Activated T-cell treated with anti-CD3 and anti-CD28 coated beads for 24 hours (primary cell): ENCODE data around the gene FCN1.

Experiments
- DNase-seq: peaks from one replicate; pipeline ENCODE4 v3.0.0-alpha.2; 2020; ENCODE audit warnings: low read depth

FCN1 gene

DNA sequence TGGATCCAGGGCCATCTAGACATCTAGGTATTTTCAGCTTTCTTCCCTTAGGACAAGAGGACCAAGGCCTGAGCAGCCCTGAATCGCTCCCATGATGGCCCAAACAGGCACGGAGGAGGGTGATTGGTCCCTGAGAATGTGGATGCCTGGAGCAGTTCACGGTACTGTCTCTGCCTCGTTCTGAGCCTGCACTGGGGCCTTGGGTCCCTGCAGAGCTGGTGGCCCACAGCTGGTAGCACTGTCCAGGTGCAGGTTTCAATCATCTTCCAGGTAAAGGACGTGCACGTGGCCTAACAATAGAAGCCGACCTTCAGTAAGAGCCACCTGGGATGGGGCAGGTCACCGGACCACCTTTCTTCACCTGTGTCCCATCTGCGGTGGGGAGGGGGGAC is 19.4 kb upstream of the FCN1 start:
- DNase-seq, result no peak

DNA sequence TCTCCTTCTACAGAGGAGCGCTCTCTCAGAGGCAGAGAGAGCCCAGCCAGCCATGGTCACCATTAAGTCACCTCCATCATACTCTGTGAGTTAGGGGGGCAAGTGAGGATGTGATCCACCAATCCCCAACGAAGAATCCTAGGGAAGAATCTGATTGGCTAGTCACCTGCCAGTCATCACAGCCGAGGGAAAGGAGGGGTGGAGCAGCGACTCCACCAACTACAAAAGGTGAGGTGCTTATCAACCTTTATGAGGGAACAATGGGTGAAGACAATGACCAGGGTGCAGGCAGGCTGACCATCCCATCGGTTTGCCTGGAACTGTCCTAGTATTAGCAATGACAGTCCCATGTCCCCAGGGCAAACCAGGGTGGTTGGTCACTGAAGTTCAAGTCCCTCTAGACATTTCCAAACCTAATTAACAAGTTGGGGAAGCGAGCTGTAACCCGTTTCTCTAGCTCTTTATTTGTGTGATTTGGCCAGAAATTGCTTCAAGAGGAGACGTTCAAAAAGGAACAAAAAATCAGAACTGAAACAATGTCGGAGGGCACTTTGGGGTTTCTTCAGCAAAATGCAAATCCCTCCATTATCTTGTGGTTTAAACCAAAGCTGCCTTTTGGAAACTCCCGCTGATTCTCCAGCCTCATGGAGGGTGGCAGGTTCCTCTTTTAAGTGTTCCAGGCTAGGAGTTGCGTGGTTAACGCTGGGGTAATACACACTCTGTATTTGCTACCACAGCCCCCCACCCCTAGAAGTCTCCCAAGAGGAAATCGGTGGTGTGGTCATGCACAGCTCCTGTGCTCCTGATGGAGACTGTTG is 18.8 kb upstream of the FCN1 start:
- DNase-seq, result no peak

DNA sequence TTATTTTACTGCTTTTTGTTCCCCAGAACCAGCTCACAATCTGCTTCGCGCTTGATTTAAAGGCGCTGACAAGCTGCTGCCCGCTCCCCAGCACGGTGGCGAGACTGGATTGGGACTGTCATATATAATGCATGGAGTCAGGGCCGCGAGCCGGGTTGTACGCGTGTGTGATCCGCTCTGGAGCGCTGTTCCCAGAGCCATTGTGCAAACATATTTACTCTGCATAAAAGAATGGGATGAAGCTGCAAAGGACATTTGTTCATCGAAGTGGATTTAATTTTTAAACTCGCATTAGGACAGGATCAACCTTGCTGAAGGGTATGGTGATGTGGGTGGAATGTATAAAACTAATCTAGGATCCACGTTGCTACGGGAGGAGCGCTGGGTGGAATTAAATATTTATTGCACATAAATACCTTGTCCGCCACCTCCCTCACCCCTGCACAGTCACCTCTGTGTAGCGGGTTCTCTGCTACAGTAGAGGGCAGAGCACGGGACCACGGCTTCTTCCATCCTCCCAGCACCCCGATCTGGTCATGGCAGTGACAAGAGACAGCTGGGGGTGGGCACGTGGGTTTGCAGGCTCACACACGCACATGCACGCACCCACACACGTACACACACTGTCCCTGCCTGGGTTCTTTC is 18.1 kb upstream of the FCN1 start:
- no peak for DNase-seq

DNA sequence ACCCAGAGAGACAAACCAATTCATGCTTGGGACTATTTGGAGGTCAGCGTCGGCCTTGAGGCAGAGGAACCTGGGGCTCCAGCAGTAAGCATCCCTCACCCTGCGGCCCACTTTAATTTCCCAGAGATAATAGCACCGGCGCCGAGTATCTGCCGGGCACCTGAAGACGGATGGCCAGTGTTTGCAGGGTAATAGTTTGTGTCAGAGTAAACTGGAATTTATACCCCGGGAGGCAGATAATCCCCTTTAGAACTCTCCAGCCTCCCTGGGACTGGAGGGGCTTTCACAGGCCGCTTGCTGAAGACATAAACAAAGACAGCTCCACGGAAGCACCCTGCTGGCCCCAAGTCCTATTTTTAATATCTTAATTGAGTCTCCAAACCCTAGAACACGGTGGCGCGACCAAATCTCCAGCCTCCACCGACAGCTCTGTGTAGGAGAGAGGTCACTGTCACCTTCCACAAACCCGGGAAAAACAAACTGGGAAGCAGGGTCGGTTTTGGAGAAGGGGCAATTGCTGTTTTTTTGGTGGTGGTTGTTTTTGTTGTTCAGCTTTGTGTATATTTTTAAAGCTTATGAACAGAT is 17.4 kb upstream of the FCN1 start:
- no peak for DNase-seq

DNA sequence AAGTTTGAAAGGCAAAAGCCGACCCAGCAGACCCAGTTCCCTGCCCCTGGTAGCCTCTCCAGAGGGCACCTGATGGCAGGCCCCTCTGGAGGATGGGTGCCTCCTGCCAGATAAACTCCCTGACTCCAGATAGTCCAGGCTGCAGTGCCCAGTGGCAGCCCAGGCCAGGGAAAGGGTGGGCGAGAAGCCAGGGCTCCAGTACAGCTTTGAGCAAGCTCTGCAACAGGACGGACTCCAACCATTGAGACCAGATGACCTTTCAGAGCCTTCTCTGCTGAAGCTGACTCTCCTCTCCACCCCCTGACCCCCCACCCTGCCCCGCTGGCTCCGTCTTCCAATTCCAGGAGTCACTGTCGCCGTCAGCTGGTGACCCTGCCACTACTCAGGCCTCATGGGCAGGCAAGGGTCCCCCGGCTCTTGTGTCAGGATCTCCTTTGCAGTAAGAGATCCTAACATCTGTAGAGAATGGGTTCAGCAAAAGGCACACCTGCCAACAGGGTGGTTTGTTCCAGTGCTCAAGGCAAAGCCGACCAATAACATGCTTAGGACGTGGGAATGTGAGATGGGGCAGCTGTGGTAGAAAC is 15.5 kb upstream of the FCN1 start:
- no peak for DNase-seq

DNA sequence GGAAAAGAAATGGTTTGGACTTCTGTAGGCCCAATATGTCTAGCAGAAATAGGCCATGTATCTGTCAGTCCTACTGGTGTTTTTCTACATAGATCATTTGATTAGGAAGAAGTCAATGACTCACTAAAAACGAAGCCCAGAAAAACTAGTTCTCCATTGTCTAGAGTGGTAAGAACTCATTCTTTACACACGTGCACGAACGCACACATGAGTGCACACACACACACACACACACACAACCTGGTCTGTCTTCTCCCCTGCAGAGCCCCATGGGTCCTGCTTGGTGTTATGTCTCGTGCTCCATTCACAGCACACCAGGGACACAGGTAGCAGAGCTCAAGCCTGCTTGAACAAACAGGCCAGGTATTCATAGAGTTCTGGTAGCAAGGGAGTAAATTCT is 14.9 kb upstream of the FCN1 start:
- DNase-seq, result no peak

DNA sequence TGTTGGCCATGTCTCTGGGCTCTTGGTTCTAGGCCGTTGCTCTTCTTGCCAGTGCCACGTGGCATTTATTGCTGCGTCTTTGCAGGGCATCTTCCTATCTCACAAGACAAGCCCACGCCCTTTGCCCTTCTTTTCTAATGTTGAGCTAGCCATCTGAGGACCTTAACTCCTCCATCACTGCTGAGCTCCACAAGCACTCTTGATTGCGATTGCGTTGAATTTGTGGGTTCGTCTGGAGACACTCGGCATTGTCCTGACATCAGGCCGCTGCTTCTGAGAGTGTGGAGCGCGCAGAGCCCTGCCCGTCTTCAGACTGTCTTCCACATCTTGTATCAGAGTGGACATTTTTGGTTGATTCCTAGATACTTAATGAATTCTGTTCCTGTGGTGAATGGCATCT is 14.5 kb upstream of the FCN1 start:
- no peak for DNase-seq

DNA sequence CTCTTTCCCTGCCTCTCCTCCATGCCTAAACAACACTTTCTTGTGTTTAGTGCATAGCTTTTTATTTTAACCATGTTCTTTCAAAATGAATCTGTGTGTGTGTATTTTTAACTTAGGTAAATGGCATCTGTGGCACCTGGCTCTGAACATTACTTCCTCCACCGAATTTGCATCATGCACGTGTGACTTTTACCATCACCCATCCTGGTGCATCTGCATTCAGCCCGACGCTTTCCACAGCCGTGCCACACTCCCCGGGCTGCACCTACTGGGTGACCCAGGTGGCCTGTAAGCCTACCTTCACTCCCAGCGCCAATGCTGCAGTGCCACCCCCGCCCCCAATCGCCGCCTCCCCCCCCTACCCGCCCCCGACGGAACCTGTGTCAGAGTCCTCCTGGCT is 12.7 kb upstream of the FCN1 start:
- no peak for DNase-seq

DNA sequence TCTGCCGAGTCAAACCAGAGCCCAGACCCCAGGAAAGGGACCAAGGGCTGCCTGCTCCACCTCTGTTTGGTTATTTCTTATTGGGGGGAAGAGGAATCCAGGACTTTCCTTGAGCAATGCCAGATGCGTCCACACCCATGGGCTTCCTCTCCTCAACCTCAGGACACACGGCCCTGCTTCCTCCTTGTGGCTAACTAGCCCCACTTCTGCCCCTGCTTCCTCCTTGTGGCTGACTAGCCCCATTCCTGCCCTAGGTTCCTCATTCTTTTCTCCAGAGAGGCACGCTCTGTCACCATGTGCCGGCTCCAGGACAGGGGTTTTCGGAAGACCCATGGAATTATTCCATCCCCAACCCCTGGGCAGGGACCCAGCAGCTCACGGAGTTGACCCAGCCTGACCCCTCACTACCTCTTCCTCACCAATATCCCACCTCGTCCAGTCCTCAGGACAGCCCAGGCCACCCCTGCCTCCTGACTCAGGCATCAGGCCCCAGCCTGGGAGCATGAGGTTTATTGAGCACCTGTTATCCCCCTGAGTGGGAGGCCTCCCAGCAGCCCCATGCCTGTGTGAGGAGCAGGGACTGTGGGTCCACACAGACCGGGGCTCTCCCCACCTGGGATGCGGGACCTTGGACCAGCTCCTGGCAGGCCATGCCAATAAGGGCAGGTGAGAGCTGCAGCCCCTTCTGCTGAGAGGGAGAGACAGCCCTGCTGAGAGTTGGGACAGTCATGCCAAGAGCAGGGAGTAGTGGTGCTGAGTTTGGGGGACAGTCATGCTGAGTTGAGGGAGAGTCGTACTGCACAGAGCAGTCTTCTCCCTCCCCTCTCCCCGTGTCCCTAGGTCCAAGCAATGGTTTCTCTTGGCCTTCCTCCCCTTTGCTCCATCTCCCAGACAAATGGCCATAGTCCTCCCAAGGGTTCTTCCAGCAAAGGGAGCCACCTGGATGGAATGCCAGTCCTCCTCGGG is 11.8 kb upstream of the FCN1 start:
- no peak for DNase-seq

DNA sequence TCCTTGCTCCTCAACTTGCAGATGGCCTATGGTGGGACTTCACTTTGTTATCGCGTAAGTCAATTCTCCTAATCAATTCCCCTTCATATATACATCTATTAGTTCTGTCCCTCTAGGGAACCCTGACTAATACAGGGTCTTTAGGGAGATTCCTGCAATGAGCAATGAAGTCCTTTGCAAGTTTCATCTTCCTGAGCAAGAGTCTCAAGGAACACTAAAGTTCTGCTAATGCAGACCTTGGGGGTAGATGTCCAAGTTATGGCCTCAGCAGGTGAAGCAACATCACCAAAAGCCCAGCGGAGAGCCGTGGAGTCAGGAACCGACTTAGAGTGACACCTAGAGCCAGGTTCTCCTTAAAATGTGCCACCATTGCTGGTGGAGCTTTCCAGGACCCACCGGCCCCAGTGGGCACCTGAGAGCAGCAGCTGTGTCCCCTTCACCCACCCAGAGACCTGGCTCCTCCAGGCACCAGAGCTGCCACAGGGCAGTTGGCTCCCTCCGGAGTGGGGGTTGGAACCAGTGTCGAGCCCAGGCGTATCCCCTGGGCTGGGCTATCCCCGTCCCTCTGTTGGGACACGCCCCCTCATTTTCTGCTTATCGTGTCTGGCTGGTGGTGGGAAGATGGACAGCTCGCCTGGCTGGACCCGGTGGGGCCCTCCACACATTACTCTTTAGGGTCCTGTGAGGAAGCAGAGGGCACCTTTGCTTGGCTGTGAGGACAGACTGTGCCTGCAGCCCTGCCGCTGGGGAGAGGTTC is 10.9 kb upstream of the FCN1 start:
- no peak for DNase-seq

DNA sequence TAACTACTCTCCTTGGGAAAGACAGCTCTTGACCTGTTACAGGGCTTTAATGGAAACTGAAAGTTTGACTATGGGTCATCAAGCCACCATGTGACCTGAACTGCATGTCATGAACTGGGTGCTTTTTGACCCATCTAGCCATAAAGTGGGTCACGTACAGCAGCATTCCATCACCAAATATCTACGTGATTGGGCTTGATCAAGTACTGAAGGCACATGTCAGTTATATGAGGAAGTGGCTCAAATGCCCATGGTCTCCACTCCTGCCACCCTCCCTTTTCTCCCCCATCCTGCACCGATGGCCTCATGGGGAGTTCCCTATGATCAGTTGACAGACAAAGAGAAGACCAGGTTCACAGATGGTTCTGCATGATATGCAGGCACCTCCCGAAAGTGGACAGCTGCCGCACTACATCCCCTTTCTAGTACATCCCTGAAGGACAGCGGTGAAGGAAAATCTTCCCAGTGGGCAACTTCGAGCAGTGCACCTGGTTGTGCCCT is 7.3 kb upstream of the FCN1 start:
- no peak for DNase-seq

DNA sequence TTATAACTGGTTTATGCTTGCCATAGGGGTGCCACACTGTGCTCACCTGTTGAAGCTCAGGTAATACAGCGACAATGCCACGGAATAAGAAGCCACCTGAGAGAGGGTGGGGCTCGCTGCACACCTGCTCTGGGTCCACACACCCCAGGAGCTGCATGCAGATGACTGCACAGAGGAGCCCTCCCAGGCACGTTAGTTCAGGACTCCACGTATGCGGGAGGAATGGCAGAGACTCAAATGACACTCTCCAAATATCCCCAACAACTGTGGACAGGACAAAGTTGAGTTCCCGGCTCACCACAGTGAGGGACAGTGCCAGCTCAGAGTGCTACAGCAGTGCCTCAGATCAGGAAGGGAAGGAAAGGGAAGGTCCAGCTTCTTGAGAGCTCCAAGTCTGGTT is 5.8 kb upstream of the FCN1 start:
- no peak for DNase-seq

DNA sequence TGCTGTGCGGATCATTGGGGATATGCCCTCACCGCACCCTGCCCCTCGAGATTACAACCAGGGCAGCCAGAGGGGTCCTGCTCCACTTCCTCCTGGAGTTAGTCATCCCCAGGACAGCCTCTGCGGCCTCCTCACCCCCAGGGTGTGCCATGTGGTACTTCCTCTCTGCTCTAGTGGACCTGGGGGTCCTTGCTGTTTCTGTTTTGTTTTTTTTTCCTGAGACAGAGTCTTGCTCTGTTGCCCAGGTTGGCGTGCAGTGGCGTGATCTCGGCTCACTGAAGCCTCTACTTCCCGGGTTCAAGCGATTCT is 5.2 kb upstream of the FCN1 start:
- no peak for DNase-seq

DNA sequence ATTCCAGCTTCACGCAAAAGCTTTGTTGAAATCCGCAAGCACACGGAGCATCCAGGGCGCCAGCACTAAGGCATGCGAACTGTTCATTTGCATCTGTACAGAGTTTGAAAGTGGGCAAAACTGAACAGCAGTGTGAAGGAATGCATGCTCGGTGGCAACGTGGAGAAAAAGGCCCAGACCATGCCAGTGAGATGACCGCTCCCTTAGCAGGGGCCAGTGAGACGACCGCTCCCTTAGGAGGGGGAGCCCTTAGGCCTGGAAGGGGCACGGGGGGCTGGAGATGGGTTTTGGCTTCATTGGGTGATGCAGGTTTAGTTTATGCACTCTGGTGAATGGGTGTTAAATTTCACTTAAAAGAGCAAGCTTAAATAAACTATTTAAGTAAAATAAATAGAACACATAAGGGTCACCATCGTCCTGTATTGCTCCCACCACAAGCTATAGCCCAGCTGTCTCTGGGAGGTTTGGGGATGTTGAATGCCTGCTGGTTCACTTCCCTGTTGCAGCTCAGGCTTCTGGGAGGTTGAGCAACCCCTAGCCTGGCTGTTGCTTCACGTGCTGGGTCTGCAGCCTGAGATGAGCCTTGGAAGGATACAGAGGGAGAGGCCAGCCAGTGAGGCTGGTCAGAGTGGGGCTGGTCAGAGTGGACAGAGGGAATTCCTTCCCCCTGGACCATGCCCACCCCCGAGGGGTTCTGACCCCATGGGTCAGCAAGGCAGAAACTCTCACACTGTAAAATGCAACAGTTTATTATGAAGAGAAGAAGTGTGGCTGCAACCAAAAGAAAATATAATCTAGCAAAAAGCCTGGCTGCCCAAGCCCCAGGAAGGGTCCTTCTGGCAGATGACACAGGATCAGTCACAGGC is 4.6 kb upstream of the FCN1 start:
- DNase-seq, result no peak

DNA sequence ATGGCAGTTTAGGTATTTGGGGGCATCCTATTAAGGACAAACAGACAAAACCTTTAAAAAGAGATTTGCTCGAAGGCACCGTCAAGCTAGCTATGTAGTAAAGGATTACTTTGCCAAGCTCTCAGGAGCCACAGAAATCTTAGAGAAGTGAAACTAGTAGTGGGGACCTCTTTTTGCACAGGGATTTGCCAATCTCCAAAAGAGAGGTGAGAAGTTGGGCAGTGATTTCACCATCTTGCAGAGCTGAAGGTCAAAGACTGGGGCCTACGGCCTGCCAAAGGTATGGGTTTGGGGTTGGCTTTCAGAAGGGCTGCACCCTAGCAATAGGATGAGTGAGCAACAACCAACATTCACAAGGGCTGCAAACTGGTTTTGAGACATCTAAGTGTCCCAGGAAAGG is 1.6 kb upstream of the FCN1 start:
- no peak for DNase-seq

DNA sequence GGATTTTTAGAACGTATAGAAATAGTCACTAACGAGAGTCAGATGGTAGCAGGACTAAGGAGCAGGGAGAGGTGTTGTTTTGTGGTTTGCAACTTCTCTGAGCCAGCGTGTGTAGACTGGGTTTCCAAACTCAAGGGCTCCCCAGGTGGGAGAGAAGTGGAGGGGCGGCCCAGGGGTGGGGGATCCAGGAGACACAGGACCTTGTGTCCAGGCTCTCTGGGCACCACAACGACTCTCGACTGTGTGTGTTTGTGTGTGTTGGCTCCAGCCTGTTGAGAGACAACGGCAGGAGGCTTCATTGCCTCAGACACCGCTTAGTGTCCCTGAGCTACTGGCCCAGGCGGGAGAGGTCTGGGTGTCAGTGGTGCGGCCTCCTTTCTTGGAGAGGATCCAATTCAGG is 934 bp upstream of the FCN1 start:
- no peak for DNase-seq

DNA sequence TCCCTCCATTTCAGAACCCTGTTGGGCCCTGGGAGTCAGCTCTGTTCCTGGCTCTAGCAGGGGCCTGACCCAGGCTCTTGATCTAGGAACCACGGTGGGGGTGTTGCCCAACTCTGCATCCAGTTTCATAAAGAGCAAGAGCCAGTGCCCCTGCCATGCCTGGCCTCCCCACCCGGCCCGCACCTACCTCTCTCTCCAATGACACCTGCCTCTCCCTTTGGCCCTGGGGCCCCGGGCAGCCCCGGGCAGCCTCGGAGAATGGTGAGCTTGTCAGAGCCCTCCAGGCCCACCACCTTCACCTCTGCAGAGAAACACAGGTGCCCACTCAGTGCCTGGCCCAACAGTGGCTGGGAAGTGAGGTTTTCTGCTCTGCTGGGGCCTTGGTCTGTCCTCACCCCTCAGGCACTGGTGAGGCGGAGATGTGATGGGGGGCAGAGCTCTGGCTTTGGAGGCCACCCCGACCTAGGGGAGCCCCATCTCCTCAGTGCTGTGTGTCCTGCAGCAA is 1.5 kb downstream of the FCN1 start:
- DNase-seq, result no peak

DNA sequence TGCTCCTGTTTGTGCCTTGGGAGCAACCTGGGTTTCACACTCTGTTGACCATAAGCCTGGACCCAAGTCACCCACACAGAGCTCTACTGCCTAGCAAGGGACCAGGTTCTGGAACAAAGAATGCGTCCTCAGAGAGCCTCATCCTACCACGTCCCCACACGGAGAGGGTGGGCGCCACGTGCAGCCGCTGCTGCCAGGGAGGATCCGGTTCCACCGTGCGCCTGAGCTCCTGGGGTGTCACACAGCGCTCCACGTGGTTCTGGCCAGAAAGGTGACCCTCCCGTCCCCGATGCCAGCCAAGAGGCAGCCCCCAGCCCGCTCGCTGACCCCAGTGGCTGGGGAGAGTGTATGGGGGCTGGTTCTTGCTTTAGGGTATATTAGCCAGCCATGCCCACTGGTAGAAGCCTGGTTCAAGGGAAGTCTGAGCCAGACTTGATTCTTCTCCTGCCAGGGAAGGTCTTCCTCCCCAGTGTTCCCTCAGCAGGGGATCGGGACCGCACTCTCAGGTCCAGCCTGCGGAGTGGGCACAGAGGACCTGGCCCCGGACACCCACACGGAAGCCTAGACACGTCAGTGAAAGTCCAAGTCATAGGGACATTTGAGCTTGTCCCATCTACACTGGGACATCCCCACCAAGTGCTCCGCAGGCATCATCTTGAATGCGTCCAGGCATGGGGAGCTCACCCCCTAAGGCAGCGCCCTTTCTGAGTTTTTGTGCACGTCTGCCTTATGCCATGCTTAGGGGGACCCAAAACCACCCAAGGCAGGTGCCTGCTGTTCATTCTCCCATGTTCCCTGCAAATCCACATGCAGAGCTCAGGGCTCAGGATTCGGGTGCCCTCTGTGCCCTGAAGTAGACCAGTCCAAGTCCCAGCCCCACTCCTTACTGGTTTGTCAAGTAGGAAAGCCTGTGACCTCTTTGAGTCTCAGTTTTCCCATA is 2.4 kb downstream of the FCN1 start:
- no peak for DNase-seq

DNA sequence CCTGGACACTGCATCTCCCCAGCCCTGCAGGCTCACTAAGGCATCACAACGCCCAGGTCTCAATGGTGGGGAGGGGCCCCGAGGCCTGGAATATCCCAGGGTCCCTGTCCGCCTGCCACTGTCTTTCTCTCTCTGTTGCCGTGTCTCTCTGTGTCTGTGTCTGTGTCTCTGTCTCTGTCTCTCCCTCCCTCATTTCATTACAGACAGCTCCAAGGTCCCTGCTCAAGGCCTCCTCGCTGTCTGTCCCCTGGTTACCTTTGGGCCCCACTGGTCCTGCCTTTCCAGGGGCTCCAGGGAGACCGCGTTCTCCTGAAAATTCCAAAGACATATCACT is 3.2 kb downstream of the FCN1 start:
- DNase-seq, result no peak
